MCF 10A (cell line): Measurements from ENCODE around the gene EHMT1. TPM values are rescaled to one million over a fixed set of nuclear protein-coding genes. Genes with fewer than 3 reads are reported as not detected.

Source experiments
- BruUV-seq: library from RNA; stranded (reverse); fragments of 400-500 nt; replicated peaks from 2 replicates; lab custom pipeline; 2021; lab: Mats Ljungman, UMichigan
- CTCF ChIA-PET: fragments of 300-600 bp; sonication (Branson Sonifier 250); formaldehyde crosslinking; extraction: SDS; loops from one replicate; lab custom pipeline; 2021; ENCODE audit warnings: antibody characterized with exemption, inconsistent platforms; lab: Yijun Ruan, JAX
- POLR2A ChIA-PET: fragments of 300-600, 350-650 bp; sonication (Branson Sonifier 250); formaldehyde crosslinking; extraction: SDS; loops from one replicate; lab custom pipeline; 2020; ENCODE audit warnings: antibody characterized with exemption, inconsistent platforms; lab: Yijun Ruan, JAX
- DNase-seq: peaks from one replicate; pipeline ENCODE4 v3.0.0-alpha.2; 2018; ENCODE audit not compliant: unreplicated experiment
- H3K27ac Mint-ChIP-seq: one replicate; pipeline ENCODE4 v1.8.0; 2022; ENCODE audit warnings: mild to moderate bottlenecking, low read depth, mixed read lengths; ENCODE audit not compliant: unreplicated experiment
- H3K27me3 Mint-ChIP-seq: one replicate; pipeline ENCODE4 v1.8.0; 2022; ENCODE audit warnings: mixed read lengths; ENCODE audit not compliant: insufficient read depth, unreplicated experiment
- H3K36me3 Mint-ChIP-seq: one replicate; pipeline ENCODE4 v1.8.0; 2022; ENCODE audit warnings: mild to moderate bottlenecking, moderate library complexity, mixed read lengths; ENCODE audit not compliant: insufficient read depth, unreplicated experiment
- H3K4me1 Mint-ChIP-seq: one replicate; pipeline ENCODE4 v1.8.0; 2022; ENCODE audit warnings: mixed read lengths; ENCODE audit not compliant: insufficient read depth, unreplicated experiment
- H3K4me3 Mint-ChIP-seq: one replicate; pipeline ENCODE4 v1.8.0; 2022; ENCODE audit warnings: mild to moderate bottlenecking, moderate library complexity, mixed read lengths; ENCODE audit not compliant: unreplicated experiment
- H3K9me3 Mint-ChIP-seq: one replicate; pipeline ENCODE4 v1.8.0; 2022; ENCODE audit warnings: mixed read lengths; ENCODE audit not compliant: unreplicated experiment
- CTCF ChIP-seq: fragments of 200-600 bp; IDR thresholded peaks from one replicate; pipeline ENCODE4 v1.8.0; 2022; ENCODE audit warnings: antibody characterized with exemption, mild to moderate bottlenecking; ENCODE audit not compliant: unreplicated experiment
- intact Hi-C: fragments of 100-400 bp; cut with micrococcal nuclease; formaldehyde crosslinking; loops from 2 replicates; pipeline ENCODE4 v1.14.1; 2022
- total RNA-seq: library from RNA; stranded (reverse); gene quantifications from 2 replicates; pipeline ENCODE4 v1.2.3, GENCODE V29; 2022

The EHMT1 gene
- total RNA-seq, 1 experiment from 2014 or later: 79.7 TPM

- Mint-ChIP-seq H3K36me3 (peaks cover 47% of the 10 kb centered on the region), H3K4me3 (peak within 1 kb of the TSS; percentile 81), H3K27me3 (no peaks in the 10 kb centered on the region), H3K27ac (peak within 1 kb of the TSS; percentile 88), H3K4me1 (peaks cover 8% of the 10 kb centered on the region), H3K9me3 (no peaks in the 10 kb centered on the region)
- ChIA-PET POLR2A (interaction anchor here (0.9 to 5.5 kb wide), 10 partner anchors 9 to 42 kb away, joined by 3 to 64 read pairs (median 4); partner anchors contain the start of genes ARRDC1, EHMT1, MRPL41 and ZMYND19), CTCF (interaction anchor here (0.6 to 4.1 kb wide), 16 partner anchors 9 to 317 kb away, joined by 3 to 34 read pairs (median 3); partner anchors contain the start of gene MRPL41)
- peak; percentile 87 for TF ChIP-seq CTCF
- intact Hi-C loops: loop anchor here (2.0 to 5.0 kb wide), 2 partner anchors 26 to 34 kb away; no protein-coding TSS in a partner anchor
- no TSS peak for BruUV-seq
- peak; percentile 92 for DNase-seq
Measured at GRCh38 chr9:137578518-137579258, 40.1 kb upstream of the EHMT1 start, which contains the start of gene DPH7. DPH7 (minus strand) TSS chr9:137578925; CDS start chr9:137578777, 148 bp downstream.

- POLR2A ChIA-PET: interaction anchor here (0.9 to 5.5 kb wide), 8 partner anchors 10 to 42 kb away, joined by 3 to 64 read pairs (median 9); partner anchors contain the start of genes ARRDC1, EHMT1, MRPL41 and ZMYND19
- intact Hi-C loops: loop anchor here (2.0 to 5.0 kb wide), 2 partner anchors 26 to 33 kb away; no protein-coding TSS in a partner anchor
Measured at GRCh38 chr9:137579259-137579604, 39.6 kb upstream of the EHMT1 start.

GRCh38 chr9:137580209-137580953 lies 38.4 kb upstream of the EHMT1 start:
- H3K36me3 Mint-ChIP-seq: peaks cover 30% of the 10 kb centered on the region
- TSS peak; percentile 35 for BruUV-seq
- H3K9me3 Mint-ChIP-seq: no peaks in the 10 kb centered on the region
- ChIA-PET POLR2A (interaction anchor here (1.7 to 5.5 kb wide), 4 partner anchors 9 to 39 kb away, joined by 10 to 64 read pairs (median 13); partner anchors contain the start of genes EHMT1, MRPL41 and ZMYND19), CTCF (interaction anchor here (0.6 to 4.1 kb wide), 4 partner anchors 8 to 458 kb away, joined by 3 to 34 read pairs (median 4); no protein-coding TSS in a partner anchor)
- TF ChIP-seq CTCF: no peak
- peak overlapping the region; percentile 81 for H3K4me3 Mint-ChIP-seq
- peaks cover 4% of the 10 kb centered on the region for H3K4me1 Mint-ChIP-seq
- intact Hi-C loops: no loop called here
- H3K27ac Mint-ChIP-seq: no peak overlapping the region
- H3K27me3 Mint-ChIP-seq: no peaks in the 10 kb centered on the region
- no peak for DNase-seq

More at GRCh38 chr9:137579259-137579604, 39.6 kb upstream of the EHMT1 start:
- H3K27me3 Mint-ChIP-seq: no peaks in the 10 kb centered on the region
- H3K4me1 Mint-ChIP-seq: peaks cover 8% of the 10 kb centered on the region
- H3K9me3 Mint-ChIP-seq: no peaks in the 10 kb centered on the region
- H3K4me3 Mint-ChIP-seq: peak overlapping the region; percentile 81
- no TSS peak for BruUV-seq
- DNase-seq: no peak
- peak overlapping the region; percentile 54 for H3K27ac Mint-ChIP-seq
- TF ChIP-seq CTCF: no peak
- peaks cover 41% of the 10 kb centered on the region for H3K36me3 Mint-ChIP-seq
- CTCF ChIA-PET: interaction anchor here (0.5 to 4.1 kb wide), 13 partner anchors 9 to 370 kb away, joined by 3 to 34 read pairs (median 4); partner anchors contain the start of gene MRPL41
